Activated gamma-delta T cell (primary cell): ENCODE data around the gene SIRT6.
A peak's percentile ranks its signal among the peaks of the same experiment; 100 is the strongest.
"Not testable (repeated sequence)": the region's sequence is repeated elsewhere in the genome, so short reads cannot be mapped to it uniquely, and the experiment has no call there.

Source experiments
- DNase-seq: peaks from one replicate; lab custom pipeline; 2025; lab: John Stamatoyannopoulos, UW
- total RNA-seq, 2 donors: gene quantifications; one replicate each; lab custom pipeline; 2026; lab: John Stamatoyannopoulos, UW

SIRT6 gene
- total RNA-seq, result 12.2 to 15.6 reads per million in 2 donors

DNA sequence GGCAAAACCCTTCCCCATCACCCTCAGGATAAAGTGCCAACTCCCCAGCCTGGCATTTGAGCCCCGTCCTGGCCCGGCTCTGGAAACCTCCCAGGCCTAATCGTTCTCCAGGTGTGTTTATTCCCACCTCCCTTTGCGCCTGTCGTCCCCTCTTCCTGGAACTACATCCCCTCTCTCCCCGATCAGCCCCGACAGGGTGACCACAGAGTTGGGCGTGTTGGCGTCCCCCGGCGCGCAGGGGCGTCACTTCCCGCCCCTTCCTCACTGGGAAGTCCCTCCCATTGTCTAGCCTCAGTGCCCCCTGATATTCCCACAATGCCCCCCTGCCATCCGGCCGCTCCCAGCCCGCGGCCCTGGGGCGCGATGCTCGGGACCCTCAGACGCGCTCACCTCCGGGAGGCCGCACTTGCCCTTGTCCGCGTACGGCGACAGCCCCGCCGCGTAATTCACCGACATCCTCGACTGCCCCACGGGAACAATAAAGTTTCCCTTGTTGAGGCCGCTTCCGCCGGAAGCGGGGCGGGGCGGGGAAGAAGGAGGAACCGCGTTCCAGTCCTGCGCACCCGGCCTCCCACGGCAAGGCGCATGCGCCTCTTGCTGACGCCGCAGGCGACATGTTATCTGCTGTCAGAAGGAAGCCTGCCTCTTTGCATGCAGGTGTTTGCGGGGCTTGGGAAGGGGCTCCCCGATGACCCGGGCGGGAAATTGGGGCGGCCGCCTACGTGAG is at the start of gene SIRT6, which contains the start of gene ANKRD24:
SIRT6 (minus strand) TSS at position 480 of the 727 bp plus-strand sequence; CDS start at position 456, 24 bp downstream.
ANKRD24 (plus strand) TSS at position 606 of the 727 bp plus-strand sequence. CDS start 3,737 bp downstream, outside the sequence.
- DNase-seq, result peak; percentile 96

DNA sequence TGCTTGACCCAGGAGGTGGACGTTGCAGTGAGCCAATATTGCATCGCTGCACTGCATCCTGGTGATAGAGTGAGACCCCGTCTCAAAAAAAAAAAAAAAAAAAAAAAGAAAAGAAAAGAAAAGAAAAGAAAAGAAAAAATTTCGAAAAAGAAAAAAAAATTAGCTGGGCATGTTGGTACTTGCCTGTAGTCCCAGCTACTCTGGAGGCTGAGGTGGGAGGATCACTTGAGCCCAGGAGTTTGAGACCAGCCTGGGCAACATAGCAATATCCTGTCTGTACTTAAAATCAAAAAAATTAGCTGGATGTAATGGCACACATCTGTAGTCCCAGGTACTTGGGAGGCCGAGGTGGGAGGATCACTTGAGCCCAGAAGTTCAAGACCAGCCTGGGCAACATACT is 49.8 kb upstream of the SIRT6 start:
- not testable (repeated sequence) for DNase-seq

DNA sequence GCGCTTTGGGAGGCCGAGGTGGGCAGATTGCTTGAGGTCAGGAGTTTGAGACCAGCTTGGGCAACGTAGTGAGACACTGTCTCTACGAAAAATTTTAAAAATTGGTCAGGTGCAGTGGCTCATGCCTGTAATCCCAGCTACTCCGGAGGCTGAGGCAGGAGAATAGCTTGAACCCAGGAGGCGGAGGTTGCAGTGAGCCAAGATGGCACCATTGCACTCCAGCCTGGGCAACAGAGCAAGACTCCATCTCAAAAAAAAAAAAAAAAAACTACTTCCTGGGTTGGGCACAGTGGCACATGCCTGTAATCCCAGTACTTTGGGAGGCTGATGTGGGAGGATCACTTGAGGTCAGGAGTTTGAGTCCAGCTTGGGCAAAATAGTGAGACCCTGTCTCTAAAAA is 49.2 kb upstream of the SIRT6 start:
- not testable (repeated sequence) for DNase-seq

DNA sequence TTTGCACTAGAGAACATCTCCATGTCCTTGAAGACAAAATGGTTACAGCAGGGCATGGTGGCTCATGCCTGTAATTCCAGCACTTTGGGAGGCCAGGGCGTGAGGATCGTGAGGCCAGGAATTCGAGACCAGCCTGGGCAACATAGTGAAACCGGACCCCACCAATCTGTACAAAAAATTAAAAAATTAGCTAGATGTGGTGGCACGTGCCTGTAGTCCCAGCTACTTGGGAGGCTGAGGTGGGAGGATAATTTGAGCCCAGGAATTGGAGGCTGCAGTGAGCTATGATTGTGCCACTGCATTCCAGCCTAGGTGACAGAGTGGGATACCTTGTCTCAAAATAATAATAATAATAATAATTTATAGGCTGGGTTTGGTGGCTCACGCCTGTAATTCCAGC is 47.9 kb upstream of the SIRT6 start:
- not testable (repeated sequence) for DNase-seq

DNA sequence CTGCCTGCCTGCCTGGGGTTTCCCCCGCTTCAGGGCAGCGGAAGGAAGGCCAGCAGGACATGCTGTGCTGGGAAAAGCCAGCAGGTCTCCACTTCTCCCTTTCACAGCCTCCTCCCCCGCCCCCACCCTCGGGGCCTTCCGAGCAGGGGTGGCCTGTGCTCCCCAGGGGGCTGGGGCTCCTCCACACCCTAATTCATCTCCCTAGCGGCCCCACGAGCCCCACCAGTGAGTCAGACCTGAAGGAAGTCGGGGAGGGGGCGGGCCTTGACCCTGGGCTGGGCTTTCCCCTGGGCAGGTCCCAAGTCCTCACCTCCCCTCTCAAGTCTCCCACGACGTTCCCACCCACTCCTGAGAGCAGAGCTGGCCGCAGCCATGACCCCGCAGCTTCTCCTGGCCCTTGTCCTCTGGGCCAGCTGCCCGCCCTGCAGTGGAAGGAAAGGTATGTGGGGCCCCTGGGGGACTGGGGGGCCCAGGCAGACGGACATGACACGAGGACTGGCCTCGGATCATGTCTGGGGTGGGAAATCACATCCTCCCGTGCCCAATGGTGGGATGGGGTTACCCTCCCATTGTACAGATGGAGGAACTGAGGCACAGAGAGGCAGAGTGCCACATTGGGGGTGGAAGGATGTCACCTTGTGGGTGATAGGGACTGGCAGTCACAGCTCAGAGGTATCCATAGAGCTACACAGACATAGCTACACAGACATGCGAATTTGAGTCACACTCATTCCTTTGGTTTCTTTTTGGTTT is 47.0 kb upstream of the SIRT6 start, which contains the start of gene EBI3:
EBI3 (plus strand) TSS at position 345 of the 753 bp plus-strand sequence; CDS start at position 373, 28 bp downstream.
- no peak for DNase-seq

DNA sequence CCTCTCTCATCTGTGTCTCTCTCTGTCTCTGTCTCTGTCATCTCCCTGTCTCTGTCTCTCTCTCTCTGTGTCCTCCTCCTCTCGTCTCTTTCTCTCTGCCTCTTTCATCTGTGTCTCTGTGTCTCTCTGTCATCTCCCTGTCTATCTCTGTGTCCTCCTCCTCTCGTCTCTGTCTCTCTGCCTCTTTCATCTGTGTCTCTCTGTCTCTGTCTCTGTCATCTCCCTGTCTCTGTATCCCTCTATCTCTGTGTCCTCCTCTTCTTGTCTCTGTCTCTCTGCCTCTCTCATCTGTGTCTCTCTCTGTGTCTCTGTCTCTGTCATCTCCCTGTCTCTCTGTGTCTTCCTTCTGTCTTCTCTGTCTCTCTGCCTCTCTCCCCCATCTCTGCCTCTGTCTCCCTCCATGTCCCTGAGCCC is 46.4 kb upstream of the SIRT6 start:
- DNase-seq, result no peak

DNA sequence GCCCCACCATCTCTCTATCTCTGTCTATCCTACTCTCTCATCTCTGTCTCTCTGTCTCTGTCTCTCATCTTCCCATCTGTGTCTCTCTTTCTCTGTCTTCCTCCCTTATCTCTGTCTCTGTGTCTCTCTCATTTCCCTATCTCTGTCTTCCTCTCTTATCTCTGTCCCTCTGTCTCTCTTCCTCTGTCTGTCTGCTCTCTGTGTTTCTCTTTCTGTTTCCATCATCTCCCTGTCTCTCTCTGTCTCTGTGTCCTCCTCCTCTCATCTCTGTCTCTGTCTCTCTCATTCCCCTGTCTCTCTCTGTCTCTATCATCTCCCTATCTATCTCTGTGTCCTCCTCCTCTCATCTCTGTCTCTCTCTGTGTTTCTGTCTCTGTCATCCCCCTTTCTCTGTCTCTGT is 45.4 kb upstream of the SIRT6 start:
- DNase-seq, result no peak

DNA sequence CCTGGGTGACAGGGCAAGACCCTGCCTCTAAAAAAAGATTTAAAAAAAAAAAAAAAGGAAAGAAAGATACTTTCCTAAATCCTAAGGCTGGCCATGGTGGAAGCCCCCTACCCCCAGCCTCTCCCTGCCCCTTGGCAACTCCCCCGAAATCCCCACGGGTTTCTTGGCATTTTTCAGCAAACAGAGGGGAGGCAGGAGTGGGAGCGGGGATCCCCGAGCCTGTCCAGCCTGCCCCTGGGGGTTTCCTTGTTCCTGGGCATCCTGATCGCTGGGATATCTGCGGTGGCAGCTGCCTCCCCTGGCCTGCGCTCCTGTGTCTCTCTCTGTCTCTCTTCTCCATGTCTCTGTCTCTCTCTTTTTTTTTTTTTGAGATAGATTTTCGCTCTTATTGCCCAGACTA is 43.5 kb upstream of the SIRT6 start:
- no peak for DNase-seq

DNA sequence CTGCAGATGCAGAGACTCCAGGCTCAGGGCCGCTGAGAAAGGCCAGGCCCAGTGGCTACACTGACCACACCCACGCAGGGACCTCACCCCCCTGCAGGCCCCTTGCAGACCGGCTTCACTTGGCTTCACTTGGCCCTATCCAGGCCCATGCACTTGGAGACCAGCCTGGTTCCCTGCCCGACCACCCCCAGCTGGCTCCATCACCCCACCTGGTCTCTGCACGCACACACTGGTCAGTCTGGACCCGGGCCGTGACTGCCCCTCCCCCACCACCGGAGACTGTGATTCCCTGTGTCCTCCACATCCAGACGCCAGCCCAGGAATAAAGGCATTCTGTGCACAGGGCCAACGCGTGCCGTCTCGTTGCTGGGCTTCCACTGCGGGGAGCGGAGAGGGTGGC is 42.1 kb upstream of the SIRT6 start:
- no peak for DNase-seq

DNA sequence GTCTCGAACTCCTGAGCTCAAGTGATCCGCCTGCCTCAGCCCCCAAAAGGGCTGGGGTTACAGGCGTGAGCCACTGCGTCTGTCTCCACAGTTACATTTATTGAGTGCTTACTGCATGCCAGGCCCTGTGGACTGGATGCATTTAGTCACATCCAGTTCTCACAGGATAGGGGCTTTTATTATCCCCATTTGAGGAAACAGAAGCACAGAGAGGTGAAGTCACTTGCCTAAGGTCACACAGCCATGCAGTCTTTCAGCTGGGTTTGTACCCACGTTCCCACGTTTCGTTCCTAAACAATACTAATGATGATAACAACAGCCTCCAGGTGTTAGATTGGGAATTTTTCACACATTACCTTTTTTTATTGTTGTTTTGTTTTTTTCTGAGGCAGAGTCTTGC is 37.8 kb upstream of the SIRT6 start:
- no peak for DNase-seq

DNA sequence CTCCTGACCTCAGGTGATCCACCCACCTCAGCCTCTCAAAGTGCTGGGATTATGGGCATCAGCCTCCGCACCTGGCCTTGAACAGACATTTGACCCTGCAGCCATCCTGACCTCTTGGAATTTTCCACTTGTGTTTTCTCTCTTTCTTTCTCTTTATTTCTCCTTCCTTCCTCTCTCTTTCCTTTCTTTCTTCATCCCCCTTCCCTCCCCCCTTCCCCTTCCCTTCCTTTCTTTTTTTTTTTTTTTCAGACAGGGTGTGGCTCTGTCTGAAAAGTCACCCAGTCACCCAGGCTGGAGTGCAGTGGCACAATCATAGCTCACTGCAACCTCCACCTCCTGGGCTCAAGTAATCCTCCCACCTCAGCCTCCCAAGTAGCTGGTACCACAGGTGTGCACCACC is 36.2 kb upstream of the SIRT6 start:
- not testable (repeated sequence) for DNase-seq

DNA sequence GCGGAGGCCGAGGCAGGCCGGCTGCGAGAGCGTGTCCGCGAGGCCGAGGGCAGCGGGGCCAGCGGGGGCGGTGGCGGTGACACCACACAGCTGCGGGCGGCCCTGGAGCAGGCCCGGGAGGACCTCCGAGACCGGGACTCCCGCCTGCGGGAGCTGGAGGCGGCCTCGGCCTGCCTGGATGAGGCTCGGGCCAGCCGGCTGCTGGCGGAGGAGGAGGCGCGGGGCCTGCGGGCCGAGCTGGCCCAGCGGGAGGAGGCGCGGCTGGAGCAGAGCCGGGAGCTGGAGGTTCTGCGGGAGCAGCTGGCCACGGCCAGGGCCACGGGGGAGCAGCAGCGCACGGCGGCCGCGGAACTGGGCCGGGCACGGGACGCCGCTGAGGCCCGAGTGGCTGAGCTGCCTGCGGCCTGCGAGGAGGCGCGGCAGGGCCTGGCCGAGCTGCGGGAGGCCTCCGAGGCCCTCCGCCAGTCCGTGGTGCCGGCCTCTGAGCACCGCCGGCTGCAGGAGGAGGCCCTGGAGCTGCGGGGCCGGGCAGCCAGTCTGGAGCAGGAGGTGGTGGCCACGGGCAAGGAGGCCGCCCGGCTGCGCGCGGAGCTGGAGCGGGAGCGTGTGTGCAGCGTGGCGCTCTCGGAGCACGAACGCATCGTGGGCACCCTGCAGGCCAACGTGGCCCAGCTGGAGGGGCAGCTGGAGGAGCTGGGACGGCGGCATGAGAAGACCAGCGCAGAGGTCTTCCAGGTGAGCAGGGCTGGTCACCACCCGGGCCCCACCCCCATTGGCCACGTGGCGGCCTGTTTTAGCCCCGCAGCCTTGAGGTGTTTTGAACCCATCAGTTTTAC is 35.3 kb upstream of the SIRT6 start:
- DNase-seq, result no peak

DNA sequence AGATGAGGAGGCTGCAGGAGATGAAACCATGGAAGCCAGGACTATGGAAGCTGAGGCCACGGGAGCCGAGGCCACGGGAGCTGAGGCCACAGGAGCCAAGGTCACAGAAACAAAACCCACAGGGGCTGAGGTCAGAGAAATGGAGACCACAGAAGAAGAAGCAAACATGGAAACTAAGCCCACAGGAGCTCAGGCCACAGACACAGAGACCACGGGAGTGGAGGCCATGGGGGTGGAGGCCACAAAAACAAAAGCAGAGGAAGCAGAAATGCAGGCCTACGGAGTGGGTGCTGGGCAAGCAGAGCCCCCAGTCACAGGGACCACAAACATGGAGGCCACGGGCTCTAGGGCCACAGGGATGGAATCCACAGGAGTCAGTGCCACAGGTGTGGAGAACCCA is 34.5 kb upstream of the SIRT6 start:
- DNase-seq, result no peak

DNA sequence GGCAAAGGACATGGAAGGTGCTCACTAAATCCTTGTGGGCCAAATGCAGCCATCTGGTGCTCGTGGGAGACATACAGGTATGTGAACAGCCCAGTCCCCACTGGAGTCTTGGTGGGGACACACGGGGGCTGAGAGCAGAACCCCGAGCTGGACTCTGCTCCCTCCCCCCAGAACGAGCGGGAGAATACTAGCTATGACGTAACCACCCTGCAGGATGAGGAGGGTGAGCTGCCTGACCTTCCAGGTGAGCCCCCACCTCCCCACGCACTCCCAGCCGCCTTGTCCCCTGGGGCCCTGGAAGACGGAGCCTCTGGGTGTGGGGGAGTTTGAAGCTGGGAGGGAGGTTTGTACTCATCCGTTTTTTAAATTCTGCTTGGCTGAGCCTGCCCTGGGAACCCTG is 33.4 kb upstream of the SIRT6 start:
- DNase-seq, result no peak

DNA sequence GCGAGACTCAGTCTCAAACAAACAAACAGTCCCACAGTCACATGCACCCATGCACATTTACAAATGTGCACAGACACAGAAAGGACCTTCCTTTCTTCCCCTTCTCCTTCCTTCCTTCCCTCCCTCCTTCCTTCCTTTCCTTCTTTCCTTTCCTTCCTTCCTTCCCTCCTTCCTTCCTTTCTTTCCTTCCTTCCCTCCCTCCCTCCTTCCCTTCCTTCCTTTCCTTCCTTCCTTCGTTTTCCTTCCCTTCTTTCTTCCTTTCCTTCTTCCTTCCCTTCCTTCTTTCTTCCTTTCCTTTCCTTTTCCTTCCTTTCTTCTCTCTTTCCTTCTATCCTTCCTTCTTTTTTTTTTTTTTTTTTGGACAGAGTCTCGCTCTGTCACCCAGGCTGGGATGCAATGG is 30.8 kb upstream of the SIRT6 start:
- no peak for DNase-seq

DNA sequence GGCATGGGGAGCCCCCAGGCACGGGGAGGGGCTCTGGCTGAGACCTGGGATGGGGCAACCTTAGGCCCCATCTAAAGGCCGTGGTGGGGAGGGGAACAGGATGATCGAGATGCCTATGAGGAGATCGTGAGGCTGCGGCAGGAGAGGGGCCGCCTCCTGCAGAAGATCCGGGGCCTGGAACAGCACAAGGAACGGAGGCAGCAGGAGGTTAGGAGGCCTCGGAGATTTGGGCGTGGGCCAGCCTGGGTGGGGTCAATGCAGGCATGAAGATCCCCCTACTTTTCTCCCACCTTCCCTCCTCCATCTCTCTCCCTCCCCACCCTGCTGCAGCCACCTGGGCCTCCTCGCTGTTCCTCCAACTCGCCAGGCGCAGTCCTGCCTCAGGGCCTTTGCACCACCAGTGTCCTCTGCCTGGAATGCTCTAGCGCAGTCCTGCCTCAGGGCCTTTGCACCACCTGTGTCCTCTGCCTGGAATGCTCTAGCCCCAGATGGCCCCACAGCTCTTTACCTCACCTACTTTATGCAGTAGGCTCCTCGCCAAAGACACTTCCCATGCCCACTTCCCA is 27.9 kb upstream of the SIRT6 start:
- no peak for DNase-seq

DNA sequence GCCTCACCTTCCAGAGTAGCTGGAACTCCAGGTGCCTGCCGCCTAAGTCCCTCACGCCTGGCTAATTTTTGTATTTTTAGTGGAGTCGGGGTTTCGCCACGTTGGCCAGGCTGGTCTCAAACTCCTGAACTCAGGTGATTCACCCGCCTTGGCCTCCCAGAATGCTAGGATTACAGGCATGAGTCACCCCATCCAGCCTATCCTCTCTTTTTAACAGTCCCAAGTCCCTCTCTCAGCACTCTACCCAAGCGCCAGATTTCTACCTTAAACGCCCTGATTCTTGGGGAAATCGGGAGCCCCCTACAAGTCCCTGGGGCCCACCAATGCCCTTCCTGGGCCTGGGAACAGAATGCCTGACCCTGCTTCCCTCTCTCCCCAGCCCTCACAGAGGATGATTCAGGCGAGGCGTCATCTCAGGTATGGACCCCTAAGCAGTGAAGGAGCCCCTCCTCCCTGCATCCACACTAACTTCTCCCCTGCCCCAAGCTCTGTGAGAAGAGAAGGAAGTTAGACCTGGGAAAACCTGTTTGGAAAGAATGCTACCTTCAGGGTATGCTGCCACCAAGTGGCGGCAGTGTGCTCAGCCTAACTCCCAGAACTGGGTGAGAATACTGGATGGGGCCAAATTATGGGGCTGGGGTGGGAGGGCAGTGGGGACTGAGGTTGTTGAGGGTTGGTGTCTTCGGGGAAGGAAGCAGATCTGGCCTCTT is 26.2 kb upstream of the SIRT6 start:
- no peak for DNase-seq

DNA sequence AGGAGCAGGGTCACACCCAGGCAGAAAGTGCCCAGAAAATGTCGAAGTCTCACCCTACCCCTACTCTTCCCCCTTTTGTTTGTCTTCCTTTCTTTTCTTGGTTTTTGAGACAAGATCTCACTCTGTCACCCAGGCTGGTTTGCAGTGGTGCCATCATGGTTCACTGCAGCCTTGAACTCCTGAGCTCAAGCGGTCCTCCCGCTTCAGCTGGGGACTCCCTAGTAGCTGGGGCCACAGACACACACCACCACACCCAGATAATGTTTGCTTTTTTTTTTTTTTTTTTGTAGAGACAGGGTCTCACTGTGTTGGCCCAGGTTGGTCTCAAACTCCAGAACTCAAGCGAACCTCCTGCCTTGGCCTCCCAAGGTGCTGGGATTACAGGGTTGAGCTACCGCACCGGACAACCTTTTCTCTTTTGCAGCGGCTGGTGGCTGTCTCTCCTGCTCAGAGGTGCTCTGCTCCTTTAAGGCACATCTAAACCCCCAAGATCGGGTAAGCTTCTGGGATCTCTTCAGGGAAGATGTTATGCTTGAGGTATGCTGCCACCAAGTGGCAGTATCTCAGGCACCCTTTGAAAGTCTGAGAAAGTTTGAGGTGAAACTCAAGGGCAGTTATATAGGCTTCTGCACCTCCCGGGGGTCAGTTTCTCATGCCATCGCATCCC is 24.6 kb upstream of the SIRT6 start:
- no peak for DNase-seq

DNA sequence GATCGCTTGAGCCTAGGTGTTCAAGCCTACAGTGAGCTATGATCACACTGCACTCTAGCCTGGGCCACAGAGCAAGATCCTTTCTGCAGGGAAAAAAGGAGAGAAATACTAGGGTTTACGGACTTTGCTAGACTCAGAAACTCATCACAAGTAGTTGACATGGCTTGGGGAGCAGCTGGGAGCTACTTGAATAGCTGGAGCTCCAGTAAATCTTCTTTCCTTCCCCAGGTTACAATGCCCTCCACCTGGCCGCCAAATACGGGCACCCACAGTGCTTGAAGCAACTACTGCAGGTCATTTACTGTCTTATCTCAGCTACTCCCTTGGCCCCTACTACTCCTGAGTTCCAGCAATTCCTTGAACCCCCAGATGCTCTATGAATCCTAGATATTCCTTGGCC is 19.4 kb upstream of the SIRT6 start:
- no peak for DNase-seq

DNA sequence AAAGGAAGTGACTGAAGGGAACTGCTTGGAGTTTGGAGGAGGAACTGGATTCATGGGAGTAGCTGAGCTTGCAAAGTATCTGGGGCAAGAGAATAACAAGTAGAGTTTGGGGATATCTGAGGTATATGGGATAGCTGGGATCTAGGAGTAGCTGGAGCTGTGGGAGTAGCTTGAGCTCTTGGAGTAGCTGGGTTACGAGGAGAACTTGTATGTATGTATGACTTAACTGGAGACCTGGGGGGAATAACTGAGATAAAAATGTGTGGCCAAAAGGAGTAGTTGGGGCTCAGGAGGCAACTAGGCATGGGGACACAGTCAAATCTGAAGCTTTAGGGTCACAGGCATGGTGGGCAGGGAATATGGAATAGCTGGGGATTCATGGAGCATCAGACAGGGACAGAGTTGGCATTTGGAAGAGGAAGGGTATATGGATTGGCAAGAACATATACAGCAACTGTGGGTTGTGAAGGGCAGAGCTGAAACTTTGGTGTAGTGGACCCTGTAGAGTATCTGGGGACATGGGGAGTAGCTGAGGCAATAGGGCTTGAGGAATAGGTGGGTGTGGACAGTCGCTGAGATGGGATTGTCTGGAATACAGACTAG is 18.7 kb upstream of the SIRT6 start:
- no peak for DNase-seq
